Embryonic facial prominence (tissue), 1 donor: ENCODE measurements around the gene SYNPR.

Source experiments
- DNase-seq: peaks from one replicate; pipeline ENCODE4 v3.0.0-alpha.2; 2016; ENCODE audit errors: extremely low spot score

SYNPR gene

GRCh38 chr3:63555767-63556166, 277.7 kb downstream of the SYNPR start:
- DNase-seq: no peak

DNA sequence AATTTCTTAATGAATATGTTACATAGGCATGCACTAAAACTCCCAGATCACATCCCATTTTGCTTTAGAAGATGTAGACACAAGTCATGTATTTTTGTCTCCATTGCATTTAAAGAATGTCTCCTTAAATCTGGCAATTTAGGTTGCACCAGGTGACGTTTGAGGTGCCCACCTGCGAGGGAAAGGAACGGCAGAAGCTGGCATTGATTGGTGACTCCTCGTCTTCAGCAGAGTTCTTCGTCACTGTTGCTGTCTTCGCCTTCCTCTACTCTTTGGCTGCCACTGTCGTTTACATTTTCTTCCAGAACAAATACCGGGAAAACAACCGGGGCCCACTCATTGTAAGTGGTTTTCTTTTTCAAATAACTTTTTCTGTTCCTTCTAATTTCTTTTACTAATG, 278.3 kb downstream of the SYNPR start:
- no peak for DNase-seq

- DNase-seq: no peak
Observed at GRCh38 chr3:63557912-63558311, 279.8 kb downstream of the SYNPR start.

- DNase-seq: no peak
Observed at GRCh38 chr3:63559884-63560283, 281.8 kb downstream of the SYNPR start.

GRCh38 chr3:63561879-63562278, 283.8 kb downstream of the SYNPR start:
- no peak for DNase-seq

DNA sequence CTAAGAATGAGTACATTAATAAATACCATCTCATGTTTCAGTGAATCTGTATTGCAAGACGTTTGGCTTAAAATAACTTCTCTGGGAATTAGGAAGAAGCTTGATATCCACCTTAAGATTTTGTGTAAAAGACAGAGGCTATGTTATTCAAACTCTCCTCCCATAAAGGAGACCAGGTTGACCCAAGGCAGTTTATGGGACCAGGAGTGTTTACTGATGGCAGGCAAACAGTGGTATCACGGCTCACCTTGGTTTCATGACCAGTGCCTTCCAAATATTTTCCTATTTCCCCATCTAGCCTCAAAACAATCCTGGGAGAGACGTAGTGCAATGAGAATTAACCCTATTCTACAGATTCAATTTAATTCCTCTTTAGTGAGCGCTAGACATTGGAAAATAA, 284.2 kb downstream of the SYNPR start:
- DNase-seq: no peak

DNA sequence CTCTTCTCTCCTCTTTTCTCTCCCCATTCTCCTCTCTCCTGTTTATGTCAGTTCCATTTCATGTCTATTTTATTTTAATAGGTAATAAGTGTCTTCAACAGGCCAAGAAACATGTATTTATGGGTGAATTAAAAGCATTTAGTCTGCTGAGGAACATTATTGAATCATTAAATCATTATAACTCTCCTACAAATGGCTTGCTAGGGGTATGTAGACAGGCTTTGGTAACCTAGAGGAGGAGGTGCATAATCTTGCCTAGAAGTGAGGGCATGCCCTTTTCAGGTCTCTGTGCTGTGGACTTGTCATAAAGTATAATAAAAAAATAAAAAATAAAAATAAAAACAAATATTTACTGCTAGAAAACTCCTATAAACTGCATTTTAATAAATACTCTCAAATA, 285.5 kb downstream of the SYNPR start:
- DNase-seq: no peak

DNA sequence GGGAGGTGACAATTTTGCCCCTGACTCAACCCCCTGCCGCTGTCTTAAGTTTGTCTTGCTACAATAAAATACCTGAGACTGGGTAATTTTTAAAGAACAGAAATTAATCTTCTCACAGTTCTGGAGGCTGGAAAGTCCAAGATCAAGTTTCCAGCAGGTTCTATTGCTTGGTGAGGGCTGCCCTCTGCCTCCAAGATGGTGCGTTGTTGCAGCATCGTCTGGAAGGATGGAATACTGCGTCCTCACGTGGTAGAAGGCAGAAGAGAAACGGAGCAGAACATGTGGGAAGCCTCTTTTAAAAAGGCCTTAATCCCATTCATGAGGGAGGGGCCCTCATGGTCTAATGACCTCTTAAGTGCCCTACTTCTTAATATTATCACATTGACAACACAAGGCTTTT, 287.1 kb downstream of the SYNPR start:
- DNase-seq: no peak

DNA sequence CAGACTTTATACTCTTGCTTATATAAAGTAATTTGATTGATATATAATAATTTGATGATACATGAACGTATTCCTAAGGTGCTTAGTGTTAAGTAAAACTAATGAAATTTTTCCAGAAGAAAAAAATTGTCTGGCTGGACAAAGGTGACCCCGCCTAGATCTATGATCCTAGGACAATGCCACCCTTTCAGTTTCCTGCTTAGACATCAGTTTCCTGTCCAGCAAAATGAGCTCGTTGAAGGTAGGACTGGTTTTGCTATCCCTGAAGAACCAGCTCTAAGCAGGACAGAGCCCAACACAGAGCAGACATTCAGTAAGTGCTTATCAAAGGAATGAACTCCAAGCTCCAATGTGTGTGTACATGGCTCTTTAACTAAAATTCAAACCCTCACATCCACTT, 293.6 kb downstream of the SYNPR start:
- DNase-seq: no peak

DNA sequence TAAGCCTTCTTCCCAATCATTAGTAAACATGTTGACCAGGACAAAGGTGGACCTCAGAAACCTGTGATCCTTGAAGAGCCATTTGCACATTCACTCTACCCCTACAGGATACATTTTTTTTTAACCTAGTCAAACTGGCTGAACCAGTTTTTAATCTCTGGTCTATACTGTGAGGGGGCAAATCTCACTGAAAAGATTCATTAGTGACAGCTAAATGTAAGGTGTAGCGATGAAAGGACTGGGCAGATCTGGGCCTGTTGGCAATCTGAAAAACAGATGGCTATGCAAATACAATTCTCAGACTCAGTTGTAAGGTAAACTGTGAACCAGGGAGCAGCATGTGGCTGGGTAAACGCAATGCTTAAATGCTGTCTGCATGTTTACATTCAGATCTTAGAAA, 298.7 kb downstream of the SYNPR start:
- no peak for DNase-seq

DNA sequence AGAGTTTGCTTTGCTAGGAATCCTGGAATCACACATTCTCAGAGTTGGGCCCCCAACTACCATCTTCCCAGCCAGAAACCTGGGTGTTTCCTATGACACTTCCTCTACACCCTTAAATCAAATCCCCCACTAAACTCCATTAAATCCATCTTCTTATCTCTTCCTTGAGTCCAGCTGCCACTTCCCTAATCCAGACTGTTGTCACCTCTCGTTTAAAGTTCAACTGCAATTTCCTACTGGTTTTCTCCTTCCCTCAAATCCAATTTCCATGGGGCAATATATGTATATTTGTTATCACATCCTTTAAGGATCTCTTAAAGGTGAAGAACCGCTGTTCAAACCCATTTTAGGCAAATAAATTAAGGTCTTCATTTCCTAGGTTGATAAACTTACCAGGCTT, 300.8 kb downstream of the SYNPR start:
- DNase-seq: no peak

DNA sequence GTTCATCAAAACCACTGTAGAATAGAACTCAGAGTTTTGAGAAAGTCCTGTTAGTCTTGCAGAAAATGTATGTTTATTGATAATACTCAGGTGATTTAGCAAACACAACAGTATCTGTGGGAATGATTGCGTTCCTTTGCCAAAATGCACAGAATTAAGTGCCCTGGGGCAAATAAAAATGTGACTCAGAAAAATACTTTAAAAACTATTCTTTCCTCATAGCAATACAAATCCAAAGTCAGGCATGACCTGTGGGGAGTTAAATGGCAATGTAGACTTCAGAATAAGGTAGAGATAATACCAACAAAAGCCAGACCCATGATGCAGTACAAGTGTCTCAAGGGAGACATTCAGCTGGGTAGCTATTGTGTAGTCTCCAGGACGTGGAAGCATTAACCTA, 302.0 kb downstream of the SYNPR start:
- DNase-seq: no peak

- DNase-seq: no peak
Observed at GRCh38 chr3:63582943-63583500, 304.9 kb downstream of the SYNPR start.

DNA sequence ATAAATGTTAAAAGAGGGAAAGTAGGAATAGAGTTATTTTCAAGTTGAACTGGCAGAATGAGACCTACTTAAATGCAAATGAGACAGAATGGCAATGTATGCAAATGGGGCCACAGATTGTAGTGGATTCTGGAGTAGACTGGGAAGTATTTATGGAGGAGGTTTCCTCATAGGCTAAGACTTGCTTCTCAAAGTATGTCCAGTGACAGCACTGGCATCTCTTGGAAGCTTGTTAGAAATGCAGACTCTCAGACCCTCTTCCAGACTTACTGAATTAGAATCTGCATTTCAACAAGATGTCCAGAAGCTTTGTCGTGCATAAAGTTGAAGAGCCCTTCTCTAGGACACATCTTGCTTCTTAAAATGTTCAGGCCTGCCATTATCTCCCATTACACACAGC, 306.6 kb downstream of the SYNPR start:
- DNase-seq: no peak

DNA sequence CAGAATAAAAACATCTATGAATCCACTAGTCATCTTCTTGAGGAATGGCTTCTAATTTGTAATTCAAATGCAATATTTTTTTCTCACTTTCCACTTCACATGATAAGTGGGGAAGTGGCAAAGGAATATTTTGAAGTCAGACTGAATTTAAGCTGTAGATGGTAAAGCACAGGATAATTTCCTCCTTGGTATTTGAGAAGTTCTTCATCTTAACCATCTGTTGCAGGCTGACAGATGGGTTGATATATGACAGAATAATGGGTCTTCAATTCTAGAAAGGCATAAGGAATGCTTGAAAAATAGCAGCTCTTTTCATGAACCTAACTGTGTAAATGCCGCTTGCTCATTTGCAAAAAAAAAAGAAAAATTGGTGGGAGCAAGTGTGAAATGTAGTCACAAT, 307.8 kb downstream of the SYNPR start:
- DNase-seq: no peak

DNA sequence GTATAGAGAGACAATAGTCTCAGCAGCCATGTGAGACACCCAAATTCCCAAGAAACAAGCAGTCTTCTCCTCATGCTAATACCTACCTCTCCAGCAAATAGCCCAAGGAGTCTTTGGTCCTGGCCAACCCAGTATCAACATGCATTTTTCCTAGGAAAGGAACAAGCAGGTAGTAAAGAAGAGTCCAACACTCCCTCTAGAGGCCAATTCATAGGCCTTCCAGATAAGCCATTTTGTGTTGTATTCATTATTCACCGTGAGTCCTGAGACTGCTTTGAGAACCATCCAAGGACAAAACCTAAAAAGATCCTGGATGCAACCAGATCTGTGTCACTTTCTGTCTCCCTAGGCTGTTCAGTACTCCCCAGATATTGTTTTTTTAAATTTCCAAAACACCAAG, 310.8 kb downstream of the SYNPR start:
- no peak for DNase-seq

- DNase-seq: no peak
Observed at GRCh38 chr3:63593779-63594178, 315.7 kb downstream of the SYNPR start.

DNA sequence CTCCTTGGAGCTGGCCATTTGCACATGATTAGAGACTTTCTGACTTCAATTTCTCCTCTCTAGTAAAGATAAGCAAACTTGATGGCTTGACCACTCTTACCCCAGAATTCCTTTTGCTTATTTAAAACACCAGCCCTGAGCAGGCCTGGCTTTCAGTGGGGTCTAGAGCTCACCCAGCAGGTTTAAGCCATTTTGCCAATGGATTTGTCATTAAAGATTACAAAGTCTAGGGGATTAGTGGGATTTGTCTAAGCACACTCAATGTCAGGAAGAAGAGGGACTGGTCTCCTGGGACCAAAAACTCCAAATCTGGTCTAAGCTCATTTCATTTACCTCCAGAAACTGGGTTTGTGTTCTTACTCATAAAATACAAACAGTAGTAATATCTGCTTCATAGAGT, 317.1 kb downstream of the SYNPR start:
- no peak for DNase-seq

DNA sequence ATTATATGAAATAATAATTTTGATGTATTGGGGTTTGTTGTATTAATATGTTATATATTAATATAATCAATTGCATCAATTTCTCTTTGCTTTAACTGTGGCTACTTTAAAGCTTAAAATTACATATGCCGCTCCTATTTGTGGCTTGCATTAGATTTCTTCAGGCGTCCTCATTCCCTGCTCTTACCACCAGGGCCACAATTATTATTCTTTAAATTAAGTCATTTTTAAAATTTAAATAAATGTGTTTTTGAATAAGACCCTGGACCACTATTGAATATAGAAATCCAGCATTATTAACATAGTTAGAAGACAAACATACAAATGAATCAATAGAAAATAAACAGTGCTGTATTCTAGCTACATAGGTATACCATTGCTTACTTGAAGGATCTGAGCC, 318.9 kb downstream of the SYNPR start:
- DNase-seq: no peak

DNA sequence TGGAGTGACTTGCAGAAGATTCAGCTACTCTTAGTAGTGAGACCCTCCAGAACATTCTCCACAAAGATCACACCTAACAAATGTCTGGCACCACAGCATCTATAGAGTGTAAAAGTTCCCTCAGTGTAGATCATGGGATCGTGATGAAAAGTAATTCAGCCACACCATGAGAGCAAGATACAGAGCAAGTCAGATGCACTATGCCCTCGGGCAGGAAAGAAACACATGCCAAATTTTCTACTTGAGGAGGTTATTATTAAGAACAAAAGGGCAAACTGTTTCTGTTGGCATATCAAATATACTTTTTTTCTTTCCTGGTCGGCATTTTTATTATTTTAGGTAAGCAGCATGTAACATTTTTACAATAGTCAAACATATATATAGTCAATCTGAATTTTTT, 329.6 kb downstream of the SYNPR start:
- no peak for DNase-seq

GRCh38 chr3:63609408-63609807, 331.3 kb downstream of the SYNPR start:
- DNase-seq: no peak

DNA sequence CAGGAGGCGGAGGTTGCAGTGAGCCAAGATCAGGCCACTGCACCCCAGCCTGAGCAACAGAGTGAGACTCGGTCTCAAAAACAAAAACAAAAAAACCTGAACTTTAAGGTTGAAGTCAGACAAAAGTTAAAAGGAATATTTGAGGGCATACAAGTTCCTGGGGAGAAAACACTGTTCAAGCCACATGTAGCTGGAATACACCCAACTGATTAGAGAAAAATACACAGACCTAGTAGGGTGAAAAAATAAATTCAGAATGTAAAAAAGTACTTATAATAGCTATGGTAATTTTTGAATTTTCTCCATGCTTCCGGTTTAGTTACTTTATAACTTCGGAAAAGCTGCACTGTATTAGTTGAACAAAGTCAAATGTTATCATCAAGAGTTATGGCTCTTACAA, 331.7 kb downstream of the SYNPR start:
- no peak for DNase-seq

- DNase-seq: no peak
Observed at GRCh38 chr3:63611382-63611781, 333.3 kb downstream of the SYNPR start.

DNA sequence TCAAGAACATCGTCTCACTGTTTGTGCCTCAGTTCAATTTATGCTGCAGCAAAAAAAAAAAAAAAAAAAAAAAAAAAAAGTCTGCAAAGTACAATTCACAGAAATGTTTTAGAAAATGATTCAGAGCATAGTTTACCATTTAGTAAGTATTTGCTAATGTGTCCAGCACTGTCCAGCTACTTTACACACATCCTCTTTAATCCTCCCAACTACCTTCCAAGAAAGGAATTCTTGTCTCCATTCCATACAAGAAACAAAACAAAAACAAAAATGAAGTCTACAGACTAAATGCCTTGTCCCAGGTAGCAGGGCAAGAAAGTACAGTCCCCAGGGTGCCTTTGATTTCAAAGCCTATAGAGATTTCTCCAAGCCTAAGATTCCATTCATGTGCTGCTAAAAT, 335.5 kb downstream of the SYNPR start:
- DNase-seq: no peak

DNA sequence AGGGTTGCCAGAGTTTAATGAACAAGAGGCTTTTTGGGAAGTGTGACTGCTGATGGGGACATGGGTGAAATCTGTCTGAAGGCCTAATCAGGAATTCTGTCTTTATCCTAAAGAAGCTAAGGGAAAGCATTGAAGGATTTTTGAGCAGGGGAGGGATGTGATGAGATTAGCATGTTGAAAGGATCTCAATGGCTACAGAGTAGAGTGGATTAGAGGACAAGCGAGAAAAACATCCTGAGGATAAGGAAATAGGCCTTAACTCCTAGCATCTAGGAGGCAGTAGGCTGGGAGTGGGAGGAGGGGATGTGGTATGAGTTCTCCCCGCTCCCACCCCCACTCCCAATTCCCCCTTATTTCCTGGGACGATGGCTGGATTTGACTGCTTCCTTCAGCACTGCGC, 339.3 kb downstream of the SYNPR start:
- no peak for DNase-seq
